Upper lobe of left lung (tissue), 4 donors: Measurements from ENCODE around the gene ATP6V1B1.

Experiments
- CTCF ChIP-seq, 6 experiments: fragments of 450-650 bp in 4 of 6; fragments of 200-600 bp in 2 of 6; sonication (generic) in 2 of 6; IDR thresholded peaks; one replicate each; pipeline ENCODE4 v1.5.1; 2016 to 2019; ENCODE audit warnings: antibody characterized with exemption in 6 of 6
- POLR2A ChIP-seq, 4 donors: fragments of 450-650 bp; IDR thresholded peaks; one replicate each; pipeline ENCODE4 v1.5.1; 2016 to 2017; ENCODE audit warnings: antibody characterized with exemption in 4 of 4, mild to moderate bottlenecking in 2 of 4
- POLR2AphosphoS5 ChIP-seq, 2 donors: sonication (generic); formaldehyde crosslinking; IDR thresholded peaks; one replicate each; pipeline ENCODE4 v1.5.1; 2017; ENCODE audit warnings: antibody characterized with exemption in 2 of 2

DNA sequence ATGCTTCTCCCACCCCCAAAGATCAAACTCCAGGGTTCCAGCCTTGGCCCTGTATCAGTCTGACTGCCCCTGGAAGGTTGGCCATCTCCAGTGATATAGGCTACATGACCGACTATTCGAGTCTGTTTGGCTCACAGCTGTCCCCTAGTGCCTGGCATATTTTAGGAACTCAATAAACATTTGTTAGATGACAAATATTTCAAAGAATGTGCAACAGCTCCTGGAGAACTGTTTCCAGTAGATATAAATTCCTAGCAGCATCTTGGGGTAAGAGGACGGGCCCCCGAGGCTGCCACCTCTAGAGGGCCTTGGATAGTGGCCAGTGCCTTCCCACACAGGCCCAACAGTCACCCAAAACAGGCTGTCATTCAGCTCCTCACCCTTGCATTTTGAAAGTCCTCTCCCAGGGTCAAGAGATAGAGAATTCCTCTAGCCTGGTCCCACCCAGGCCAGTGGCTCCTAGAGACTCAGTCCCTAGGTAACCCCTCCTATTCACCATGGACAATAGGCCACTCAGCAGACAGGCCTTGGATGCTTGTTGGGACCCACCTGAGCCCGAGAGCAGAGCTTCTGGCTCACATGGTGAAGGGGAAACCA is 45.1 kb upstream of the ATP6V1B1 start:
- TF ChIP-seq POLR2A (IDR thresholded peaks at IDR 0.05) (no peak), CTCF (IDR thresholded peaks at IDR 0.05) (no peak), POLR2AphosphoS5 (IDR thresholded peaks at IDR 0.05) (no peak)
